ENCODE data around the gene MRPL10. TPM values are rescaled to one million over a fixed set of nuclear protein-coding genes. Genes with fewer than 3 reads are reported as not detected.

The MRPL10 gene
- total RNA-seq, 2 experiments from 2014 or later: 49.0 to 51.4 TPM

GRCh38 chr17:47808830-47809480, 22.4 kb downstream of the MRPL10 start:
- H3K4me3 ChIP-seq (ENCODE audit: low read length): no peak overlapping the region
- CTCF ChIA-PET: no interaction called here
- DNase-seq: peak in 1 of 14 experiments; percentile 14
- H3K27me3 Mint-ChIP-seq: no peaks in the 10 kb centered on the region
- no peak overlapping the region for H3K27ac ChIP-seq (ENCODE audit: low read depth in 1 of 2, low read length in 2 of 2)
- intact Hi-C loops (cut with DNase I, micrococcal nuclease): no loop called here
- H3K36me3 Mint-ChIP-seq (ENCODE audit: low read depth): peaks cover 67% of the 10 kb centered on the region
- TF ChIP-seq, protein P1, sequence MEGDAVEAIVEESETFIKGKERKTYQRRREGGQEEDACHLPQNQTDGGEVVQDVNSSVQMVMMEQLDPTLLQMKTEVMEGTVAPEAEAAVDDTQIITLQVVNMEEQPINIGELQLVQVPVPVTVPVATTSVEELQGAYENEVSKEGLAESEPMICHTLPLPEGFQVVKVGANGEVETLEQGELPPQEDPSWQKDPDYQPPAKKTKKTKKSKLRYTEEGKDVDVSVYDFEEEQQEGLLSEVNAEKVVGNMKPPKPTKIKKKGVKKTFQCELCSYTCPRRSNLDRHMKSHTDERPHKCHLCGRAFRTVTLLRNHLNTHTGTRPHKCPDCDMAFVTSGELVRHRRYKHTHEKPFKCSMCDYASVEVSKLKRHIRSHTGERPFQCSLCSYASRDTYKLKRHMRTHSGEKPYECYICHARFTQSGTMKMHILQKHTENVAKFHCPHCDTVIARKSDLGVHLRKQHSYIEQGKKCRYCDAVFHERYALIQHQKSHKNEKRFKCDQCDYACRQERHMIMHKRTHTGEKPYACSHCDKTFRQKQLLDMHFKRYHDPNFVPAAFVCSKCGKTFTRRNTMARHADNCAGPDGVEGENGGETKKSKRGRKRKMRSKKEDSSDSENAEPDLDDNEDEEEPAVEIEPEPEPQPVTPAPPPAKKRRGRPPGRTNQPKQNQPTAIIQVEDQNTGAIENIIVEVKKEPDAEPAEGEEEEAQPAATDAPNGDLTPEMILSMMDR (IDR thresholded peaks at IDR 0.05): no peak
- POLR2A ChIA-PET: no interaction called here
- H3K9me3 Mint-ChIP-seq: no peaks in the 10 kb centered on the region
- no peak overlapping the region for H3K27ac Mint-ChIP-seq
- peaks cover 5% of the 10 kb centered on the region for H3K4me1 ChIP-seq (ENCODE audit: insufficient read depth, low read length)
- H3K4me3 Mint-ChIP-seq: no peak overlapping the region
- no peak for ATAC-seq (ENCODE audit: poor library complexity)
- no peaks in the 10 kb centered on the region for H3K4me1 Mint-ChIP-seq (ENCODE audit: low read depth)
- no peaks in the 10 kb centered on the region for H3K27me3 ChIP-seq (ENCODE audit: control insufficient read depth in 1 of 2, insufficient read depth in 2 of 2, low read length in 2 of 2)
- H3K36me3 ChIP-seq (ENCODE audit: insufficient read depth, low read length): peaks cover 66% of the 10 kb centered on the region
- no peaks in the 10 kb centered on the region for H3K9me3 ChIP-seq (ENCODE audit: control insufficient read depth in 1 of 2, insufficient read depth in 1 of 2, low read length in 2 of 2)

- TF ChIP-seq, protein P1 (IDR thresholded peaks at IDR 0.05): no peak
- ChIA-PET POLR2A (no interaction called here), CTCF (no interaction called here)
- Histone ChIP-seq H3K27me3 (ENCODE audit: control insufficient read depth in 1 of 2, insufficient read depth in 2 of 2, low read length in 2 of 2) (no peaks in the 10 kb centered on the region), H3K27ac (ENCODE audit: low read depth in 1 of 2, low read length in 2 of 2) (no peak overlapping the region), H3K4me3 (ENCODE audit: low read length) (no peak overlapping the region), H3K9me3 (ENCODE audit: control insufficient read depth in 1 of 2, insufficient read depth in 1 of 2, low read length in 2 of 2) (no peaks in the 10 kb centered on the region), H3K36me3 (ENCODE audit: insufficient read depth, low read length) (peaks cover 59% of the 10 kb centered on the region), H3K4me1 (ENCODE audit: insufficient read depth, low read length) (peaks cover 5% of the 10 kb centered on the region)
- H3K27ac Mint-ChIP-seq: no peak overlapping the region
- no peaks in the 10 kb centered on the region for H3K27me3 Mint-ChIP-seq
- peaks cover 66% of the 10 kb centered on the region for H3K36me3 Mint-ChIP-seq (ENCODE audit: low read depth)
- ATAC-seq (ENCODE audit: poor library complexity): no peak
- no peak overlapping the region for H3K4me3 Mint-ChIP-seq
- DNase-seq: peak in 1 of 14 experiments; percentile 13
- no peaks in the 10 kb centered on the region for H3K4me1 Mint-ChIP-seq (ENCODE audit: low read depth)
- H3K9me3 Mint-ChIP-seq: no peaks in the 10 kb centered on the region
- intact Hi-C loops (cut with DNase I, micrococcal nuclease): no loop called here
Measured at GRCh38 chr17:47808036-47808829, 23.1 kb downstream of the MRPL10 start.

GRCh38 chr17:47807421-47807820, 23.9 kb downstream of the MRPL10 start:
- H3K36me3 ChIP-seq (ENCODE audit: insufficient read depth, low read length): peaks cover 51% of the 10 kb centered on the region
- H3K27ac Mint-ChIP-seq: no peak overlapping the region
- TF ChIP-seq, protein P1 (IDR thresholded peaks at IDR 0.05): no peak
- no peaks in the 10 kb centered on the region for H3K9me3 ChIP-seq (ENCODE audit: control insufficient read depth in 1 of 2, insufficient read depth in 1 of 2, low read length in 2 of 2)
- H3K4me1 Mint-ChIP-seq (ENCODE audit: low read depth): no peaks in the 10 kb centered on the region
- no peak overlapping the region for H3K4me3 ChIP-seq (ENCODE audit: low read length)
- no peaks in the 10 kb centered on the region for H3K27me3 ChIP-seq (ENCODE audit: control insufficient read depth in 1 of 2, insufficient read depth in 2 of 2, low read length in 2 of 2)
- no peaks in the 10 kb centered on the region for H3K9me3 Mint-ChIP-seq
- peaks cover 6% of the 10 kb centered on the region for H3K4me1 ChIP-seq (ENCODE audit: insufficient read depth, low read length)
- no peaks in the 10 kb centered on the region for H3K27me3 Mint-ChIP-seq
- no peak overlapping the region for H3K4me3 Mint-ChIP-seq
- peaks cover 58% of the 10 kb centered on the region for H3K36me3 Mint-ChIP-seq (ENCODE audit: low read depth)
- ChIA-PET CTCF (no interaction called here), POLR2A (no interaction called here)
- no peak overlapping the region for H3K27ac ChIP-seq (ENCODE audit: low read depth in 1 of 2, low read length in 2 of 2)
- DNase-seq (peak in 1 of 14 experiments; percentile 13), ATAC-seq (ENCODE audit: poor library complexity) (no peak)
- intact Hi-C loops (cut with DNase I, micrococcal nuclease): no loop called here
